Right lung (tissue), 5 donors: ENCODE data around the gene PNKP. TPM values are rescaled to one million over a fixed set of nuclear protein-coding genes. Genes with fewer than 3 reads are reported as not detected.
A peak's percentile ranks its signal among the peaks of the same experiment; 100 is the strongest.

Source experiments
- DNase-seq, 2 donors: peaks; one replicate each; pipeline ENCODE4 v3.0.0-alpha.2; 2013
- polyA plus RNA-seq, 5 donors: library from polyadenylated mRNA; unstranded; fragments of 120-200 nt; gene quantifications; one replicate each; pipeline versions ENCODE4 v1.2.1 to v1.2.3, GENCODE V29; 2013; ENCODE audit warnings: inconsistent platforms in 1 of 5, low replicate concordance in 1 of 5; ENCODE audit not compliant: insufficient read length in 5 of 5, insufficient read depth in 1 of 5

The PNKP gene
- polyA plus RNA-seq, 5 donors: 54.1 to 76.4 (median 59.0) TPM

DNA sequence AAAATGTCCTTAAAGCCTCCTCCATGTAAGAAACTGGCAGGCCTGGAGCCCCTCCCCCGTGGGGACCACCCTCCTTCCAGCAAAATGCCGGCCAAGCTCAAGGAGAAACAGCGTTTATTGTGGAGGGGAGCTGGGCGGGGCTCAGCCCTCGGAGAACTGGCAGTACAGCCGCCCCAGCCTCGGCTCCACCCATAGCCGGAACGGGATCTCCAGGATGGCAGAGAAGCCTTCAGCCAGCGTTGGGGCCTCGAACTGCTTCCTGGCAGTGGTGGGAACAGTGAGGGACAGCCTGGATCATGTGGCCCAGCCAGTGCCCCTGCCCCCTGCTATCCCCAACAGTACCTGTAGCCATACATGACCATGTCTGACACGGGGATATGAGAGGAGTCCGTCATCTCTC is 6.3 kb downstream of the PNKP start:
- DNase-seq: no peak

DNA sequence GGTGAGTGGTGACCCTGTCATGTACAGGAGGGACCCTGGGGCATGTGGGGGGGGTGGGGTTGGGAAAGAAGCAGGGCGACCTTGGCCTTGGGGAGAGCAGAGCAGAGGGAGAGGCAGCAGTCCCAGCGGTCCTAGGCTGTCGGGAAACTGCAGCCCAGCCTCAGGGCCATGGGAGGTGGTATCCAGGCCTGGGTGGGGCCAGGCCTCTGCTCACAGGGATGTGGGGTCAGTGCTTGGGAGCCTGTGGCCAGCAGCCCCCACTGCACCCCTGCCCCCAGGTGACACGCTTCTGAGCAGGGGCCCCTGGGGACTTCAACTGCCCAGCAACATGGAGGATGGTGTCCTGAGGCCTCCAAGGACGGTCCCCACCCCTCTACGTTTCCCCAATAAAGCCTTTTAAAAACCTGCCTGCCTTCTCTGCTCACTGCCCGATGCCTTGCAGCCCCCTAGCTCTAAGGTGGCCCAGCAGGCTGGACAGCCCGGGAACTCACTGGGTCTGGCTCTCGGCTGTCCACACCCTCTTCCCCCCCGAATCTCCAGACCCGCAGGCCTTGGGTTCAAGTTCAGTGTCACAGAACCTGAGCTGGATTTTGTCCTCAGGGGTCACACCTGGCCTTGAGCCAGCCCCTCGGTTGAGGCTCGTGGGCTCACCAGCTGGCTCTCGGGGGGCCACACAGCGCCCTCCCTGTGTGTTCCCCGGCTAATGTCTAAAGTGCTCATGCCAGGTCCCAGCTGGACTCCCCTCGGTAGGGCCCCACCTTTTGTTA is 6.9 kb downstream of the PNKP start:
- no peak for DNase-seq

DNA sequence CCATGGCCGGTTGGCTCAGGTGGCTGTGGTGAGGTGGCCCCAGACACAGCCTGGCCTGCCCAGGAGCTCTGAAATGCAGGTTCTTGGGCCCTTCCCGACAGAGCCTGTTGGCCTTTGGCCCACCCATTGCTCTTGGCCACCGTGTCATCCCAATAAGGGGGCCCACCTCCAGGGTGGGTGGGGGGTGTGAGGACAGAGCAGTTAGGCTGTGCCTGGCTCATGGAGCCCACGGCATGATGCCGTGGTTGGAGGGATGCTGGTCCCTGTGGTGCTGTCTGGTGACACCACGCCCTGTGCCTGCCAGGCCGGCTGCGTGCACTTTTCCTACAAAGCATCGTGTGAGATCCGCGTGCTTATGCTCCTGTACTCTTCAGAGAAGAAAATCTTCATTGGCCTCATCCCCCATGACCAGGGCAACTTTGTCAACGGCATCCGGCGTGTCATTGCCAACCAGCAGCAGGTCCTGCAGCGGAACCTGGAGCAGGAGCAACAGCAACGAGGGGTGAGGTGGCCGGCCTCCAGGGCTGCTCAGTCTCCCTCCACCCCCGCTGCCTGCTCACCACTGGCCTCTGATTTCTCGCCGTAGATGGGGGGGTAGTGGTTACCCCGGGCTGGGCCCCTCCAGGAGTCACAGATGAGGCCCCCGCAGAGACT is 7.6 kb downstream of the PNKP start:
- no peak for DNase-seq

GRCh38 chr19:49858088-49858985 is 9.0 kb downstream of the PNKP start:
- DNase-seq: no peak

DNA sequence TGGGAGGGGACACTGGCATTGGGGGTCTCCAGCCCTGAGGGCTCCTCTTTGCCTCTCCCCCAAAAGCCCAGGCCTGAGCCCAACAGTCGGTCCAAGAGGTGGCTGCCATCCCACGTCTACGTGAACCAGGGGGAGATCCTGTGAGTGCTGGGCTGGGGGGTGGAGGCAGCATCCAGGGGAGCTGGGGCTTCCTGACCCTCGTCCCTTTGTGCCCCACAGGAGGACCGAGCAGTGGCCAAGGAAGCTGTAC is 9.6 kb downstream of the PNKP start:
- no peak for DNase-seq

DNA sequence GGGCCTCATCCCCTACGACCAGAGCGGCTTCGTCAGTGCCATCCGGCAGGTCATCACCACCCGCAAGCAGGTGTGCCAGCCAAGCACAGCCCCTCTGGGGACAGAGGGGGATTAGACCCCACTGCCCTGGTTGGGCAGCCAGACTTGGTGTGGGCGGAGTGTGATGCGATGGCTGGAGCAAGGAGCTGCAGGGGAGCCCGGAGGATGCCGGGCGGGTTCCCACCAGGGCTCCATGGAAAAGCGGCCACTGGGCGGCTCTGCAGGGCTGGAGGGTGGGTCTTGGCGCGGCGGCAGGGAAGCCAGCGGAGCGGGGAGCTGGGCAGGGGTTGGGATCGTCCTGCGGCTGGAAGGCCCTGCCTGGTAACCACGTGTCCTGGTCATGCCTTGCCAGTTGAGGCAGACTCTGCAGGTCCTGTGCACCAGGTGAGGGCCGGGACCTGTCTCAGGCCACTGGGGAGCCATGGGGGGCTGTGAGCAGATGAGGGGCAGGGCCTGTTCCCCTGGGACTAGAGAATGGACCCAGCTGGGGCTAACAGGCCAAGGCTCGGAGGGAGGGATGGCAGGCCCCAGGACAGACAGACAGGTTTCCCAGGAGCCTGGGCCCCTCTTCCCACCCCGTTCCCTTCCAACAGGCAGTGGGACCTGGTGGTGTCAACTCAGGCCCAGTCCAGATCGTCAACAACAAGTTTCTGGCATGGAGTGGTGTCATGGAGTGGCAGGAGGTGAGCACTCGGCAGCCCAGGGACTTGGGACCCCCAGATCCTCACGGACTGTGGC is 10.1 kb downstream of the PNKP start:
- no peak for DNase-seq

DNA sequence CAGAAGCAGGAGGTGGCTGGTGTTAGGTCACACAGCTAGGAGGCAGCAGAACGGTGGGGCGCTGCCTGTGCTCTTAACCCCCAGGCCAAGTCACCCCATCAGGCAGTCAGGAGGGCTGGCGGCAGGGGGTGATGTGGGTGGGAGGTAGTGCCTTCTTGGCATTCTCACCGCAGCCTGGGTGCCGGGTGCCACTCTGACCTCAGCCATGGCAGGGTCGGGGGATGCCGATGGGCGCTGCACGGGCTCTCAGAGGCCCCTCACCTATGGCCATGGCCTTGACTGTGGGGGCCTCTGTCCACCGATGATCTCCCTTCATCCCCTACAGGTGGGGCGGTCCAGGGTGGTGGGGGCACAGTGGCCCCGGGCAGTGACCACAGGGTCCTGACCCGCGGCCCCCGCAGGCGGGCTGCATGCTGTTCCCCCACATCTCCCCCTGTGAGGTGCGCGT is 10.8 kb downstream of the PNKP start:
- no peak for DNase-seq

DNA sequence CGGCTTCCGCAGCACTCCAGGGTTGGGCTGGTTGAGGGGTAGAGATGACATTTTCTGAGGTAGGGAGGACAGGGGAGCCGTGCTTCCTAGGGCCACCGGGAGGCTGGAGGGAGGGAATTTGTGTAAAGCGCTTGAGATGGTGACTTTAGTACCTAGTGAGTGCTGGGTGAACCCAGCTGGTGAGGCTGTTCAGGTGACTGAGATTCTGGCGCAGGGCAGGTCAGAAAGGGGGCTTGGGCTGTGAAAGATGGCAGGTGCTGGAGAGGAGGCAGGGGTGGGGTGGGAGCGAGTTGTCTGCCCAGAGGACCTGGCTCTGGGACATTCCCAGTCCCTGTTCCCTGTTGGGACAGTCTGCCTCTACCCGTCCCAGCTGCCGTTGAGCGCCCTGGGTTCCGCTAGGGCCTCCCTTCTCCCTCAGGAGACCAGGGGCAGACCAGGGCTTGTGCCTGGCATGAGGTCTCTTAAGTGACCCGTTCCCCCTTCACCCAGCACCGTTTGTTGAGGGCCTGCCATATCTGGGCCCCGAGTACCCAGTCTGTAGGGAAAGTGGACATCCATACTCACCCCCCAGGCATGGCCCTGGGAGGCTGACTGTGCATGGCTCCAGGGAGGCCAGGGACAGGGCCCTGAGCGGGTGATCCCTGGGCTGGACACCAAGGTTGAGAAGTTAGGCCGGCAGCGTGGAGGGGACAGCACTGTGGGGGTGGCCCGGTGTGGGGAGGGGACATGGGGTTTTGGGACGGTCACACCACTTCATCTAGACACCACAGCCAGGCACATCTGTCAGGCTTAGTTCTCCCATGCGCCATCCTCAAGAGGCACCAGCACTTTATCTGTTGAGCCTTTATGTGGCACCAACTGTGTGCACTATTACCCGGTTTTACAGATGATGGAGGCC is 11.5 kb downstream of the PNKP start:
- DNase-seq: no peak

GRCh38 chr19:49855277-49855675 is 12.1 kb downstream of the PNKP start:
- DNase-seq: no peak

GRCh38 chr19:49854378-49855263 is 12.8 kb downstream of the PNKP start:
- no peak for DNase-seq

DNA sequence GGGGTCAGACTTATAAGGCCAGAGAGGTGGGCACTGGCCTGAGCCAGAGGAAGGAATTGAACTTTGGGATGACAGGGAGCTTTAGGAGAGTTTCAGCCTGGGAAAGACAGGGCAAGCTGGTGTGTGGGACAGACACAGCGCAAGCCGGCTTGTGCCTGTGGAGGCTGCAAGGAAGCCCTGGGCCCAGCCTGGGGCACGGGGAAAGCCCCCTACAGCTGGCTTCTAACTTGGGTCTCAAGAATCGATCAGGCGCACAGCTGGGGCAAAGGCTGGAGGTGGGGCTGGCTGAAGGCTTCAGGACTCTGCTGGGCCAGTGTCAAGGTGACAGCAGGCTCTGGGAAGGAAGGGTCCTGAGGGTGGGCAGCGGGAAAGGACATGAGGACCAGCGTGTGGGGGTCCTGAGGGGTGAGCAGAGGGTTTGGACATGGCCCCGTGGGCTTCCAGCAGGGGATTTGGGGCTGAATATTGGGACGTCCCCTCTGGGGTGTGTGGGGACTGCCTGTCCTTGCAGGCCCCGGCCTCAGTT is 13.5 kb downstream of the PNKP start:
- no peak for DNase-seq

- no peak for DNase-seq
Observed at GRCh38 chr19:49852631-49853126, 14.7 kb downstream of the PNKP start.

GRCh38 chr19:49851456-49852259 is 15.7 kb downstream of the PNKP start:
- peak in 1 of 2 donors; percentile 60 for DNase-seq

- peak; percentile 89 for DNase-seq
Observed at GRCh38 chr19:49850487-49851342, 16.7 kb downstream of the PNKP start, which contains the start of gene PTOV1. Gene PTOV1 (plus strand): TSS chr19:49851159.

GRCh38 chr19:49850221-49850486 is 17.2 kb downstream of the PNKP start:
- DNase-seq: no peak

DNA sequence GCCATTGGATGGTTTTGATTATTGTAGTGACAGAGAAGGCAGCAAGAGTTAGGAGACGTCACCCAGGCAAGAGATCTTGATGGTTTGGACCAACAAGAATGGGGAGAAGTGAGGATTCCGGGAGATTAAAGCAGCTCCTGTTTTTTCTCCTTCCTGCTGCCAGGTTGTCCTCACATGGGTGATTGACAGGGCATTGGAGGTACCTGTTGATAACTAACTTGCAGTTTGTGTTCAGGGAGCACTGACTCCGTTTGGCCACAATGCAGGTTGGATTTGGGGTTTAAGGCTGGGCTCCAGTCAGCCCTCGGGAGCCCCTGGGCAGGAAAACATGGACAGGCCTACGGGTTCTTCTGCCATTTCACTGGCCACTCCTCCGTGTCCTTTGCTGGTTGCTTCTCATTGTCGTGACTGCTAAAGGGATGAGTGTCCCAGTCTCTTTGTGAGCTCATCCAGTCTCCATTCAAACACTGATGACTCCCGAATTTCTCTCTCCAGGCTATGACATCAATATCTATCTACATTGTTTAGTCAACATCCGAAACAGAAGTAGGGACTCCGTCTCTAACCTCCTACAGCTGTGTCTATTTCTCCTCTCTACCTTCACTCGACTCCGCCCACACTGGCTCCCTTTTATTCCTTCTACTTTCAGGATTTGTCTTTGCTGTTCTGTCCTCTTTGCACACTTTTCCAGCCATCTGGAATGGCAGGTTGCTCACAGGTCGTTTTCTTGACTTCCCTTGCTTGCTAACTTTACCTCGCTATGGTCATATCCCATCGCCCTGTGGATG is 17.7 kb downstream of the PNKP start:
- no peak for DNase-seq

DNA sequence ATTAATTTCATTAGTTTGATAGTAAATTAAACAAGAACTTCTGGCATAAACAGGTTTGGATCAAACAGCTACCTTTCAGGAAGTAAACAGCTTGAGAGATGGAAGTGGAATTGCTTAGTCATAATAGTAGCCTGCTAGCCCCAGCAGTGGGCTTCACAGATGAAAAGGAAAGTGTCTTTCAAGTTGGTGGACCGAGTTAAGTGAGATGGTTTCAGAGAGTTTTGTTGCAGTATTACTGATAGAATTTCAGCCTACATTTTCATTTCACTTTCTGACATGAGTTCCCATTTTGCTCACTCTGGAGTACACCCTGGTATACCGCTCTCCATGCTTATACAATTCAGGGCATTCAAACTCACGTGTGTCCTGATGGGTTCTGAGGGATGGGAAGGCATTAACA is 18.4 kb downstream of the PNKP start:
- DNase-seq: no peak
